Astrocyte of the cerebellum (primary cell): Measurements from ENCODE around the gene KCNJ12.
"Not testable (repeated sequence)": the region's sequence is repeated elsewhere in the genome, so short reads cannot be mapped to it uniquely, and the experiment has no call there.

Experiments used
- DNase-seq: peaks from one replicate; pipeline ENCODE4 v3.0.0-alpha.2; 2011; ENCODE audit warnings: low read depth
- H3K4me3 ChIP-seq: 2 replicates; pipeline ENCODE4 v1.5.1; 2011; ENCODE audit warnings: mild to moderate bottlenecking, low read depth, low read length, moderate library complexity
- CTCF ChIP-seq: IDR thresholded peaks from 2 replicates; pipeline ENCODE4 v1.5.1; 2012; ENCODE audit warnings: low read length, low read depth, moderate library complexity, mild to moderate bottlenecking; ENCODE audit errors: missing control alignments
- in situ Hi-C: cut with HindIII; loops from 2 replicates; pipeline ENCODE4 v1.10.0; 2017; ENCODE audit warnings: low sequenced_read_pairs

Gene KCNJ12

DNA sequence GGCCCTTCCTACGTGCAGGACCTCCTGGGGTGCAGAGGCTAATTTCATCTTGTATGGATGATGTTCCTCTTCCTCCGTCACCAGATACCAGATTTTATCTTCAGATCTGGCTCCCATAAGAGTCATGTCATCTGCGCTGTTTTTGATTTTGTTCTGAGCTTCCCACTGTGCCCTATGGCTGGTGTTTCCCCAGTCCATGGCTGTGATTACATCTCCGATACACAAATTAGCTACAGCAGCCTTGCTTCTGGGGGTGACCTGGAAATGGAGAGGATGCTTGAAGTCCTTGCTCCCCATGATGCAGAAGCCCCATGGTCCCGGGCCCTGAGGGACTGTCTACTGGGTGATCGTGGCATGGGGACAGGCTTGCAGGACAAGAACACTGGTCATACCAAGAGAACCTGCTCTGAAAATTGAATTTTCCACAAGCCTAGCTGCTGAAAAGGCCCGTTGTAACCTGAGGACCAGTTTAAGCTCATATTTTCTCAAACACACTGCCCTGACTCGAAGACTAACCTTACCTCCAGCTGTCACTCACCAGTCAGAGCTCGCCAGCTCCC, 69.0 kb downstream of the KCNJ12 start:
- in situ Hi-C loops, result no loop called here
- H3K4me3 ChIP-seq, result no peak overlapping the region
- no peak for TF ChIP-seq CTCF
- no peak for DNase-seq

DNA sequence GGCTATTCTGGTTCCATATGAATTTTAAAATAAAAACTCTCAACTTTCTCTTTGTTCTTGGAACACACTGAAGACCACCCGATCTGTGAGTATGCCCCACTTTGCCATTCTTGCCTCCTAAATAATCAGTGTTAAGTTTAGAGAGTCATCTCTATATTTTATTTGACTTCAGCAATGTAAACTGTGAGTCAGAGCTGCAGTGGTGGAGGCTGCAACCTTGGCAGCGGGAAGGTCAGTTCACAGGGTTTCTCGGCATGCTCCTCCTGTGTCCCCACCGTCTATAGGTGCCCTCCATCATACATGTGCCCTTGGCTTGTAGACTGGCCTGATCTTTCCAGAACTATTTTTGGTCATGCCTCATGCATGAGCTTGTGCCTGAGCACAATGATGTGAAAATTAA, 71.4 kb downstream of the KCNJ12 start:
- H3K4me3 ChIP-seq, in situ Hi-C loops, DNase-seq: not testable (repeated sequence)

GRCh38 chr17:21449891-21450290, 73.7 kb downstream of the KCNJ12 start:
- DNase-seq, result not testable (repeated sequence)
- peak; percentile 34 for TF ChIP-seq CTCF

GRCh38 chr17:21451975-21452374, 75.8 kb downstream of the KCNJ12 start:
- no peak overlapping the region for H3K4me3 ChIP-seq
- DNase-seq, result no peak
- no peak for TF ChIP-seq CTCF
- in situ Hi-C loops, result no loop called here

More at GRCh38 chr17:21449891-21450290, 73.7 kb downstream of the KCNJ12 start:
- H3K4me3 ChIP-seq, in situ Hi-C loops: not testable (repeated sequence)

DNA sequence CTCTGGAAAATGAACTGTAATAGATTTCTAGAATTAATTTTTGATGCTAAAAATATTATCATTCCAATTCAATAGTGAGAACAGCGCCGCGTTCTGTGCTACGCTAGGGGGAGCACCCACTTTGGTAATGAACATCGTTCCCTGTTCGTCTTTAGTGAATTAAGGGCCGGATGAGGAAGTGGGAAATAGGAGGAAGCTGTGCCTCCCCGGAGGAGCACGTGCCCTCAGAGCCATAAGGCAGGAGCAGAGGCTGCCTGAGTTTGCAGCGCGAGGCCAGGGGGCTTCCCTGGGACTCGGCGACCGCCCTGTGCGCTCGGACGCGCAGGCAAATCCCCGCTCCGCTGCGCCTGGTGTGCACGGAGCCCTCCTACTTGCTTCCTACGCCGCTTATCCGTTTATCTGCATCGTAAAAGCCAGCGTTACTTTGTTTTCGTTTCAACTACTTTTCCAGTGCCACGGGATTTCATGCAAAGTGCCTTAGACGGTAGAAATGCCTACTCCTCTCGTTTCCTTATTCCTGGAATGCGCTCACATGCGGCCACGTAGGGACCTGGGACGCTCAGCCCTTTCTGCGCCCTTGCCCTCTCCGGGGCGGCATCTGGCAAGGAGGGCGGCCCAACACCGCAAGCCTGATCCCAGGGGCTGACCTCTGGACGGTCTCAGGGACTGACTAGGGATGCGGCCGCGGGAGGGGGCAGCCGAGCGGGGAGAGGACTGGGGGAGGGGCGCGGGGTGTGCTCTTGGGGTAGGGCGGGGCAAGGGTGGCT, 76.4 kb downstream of the KCNJ12 start:
- peak overlapping the region; percentile 21 for H3K4me3 ChIP-seq
- peak; percentile 72 for TF ChIP-seq CTCF
- in situ Hi-C loops, result no loop called here
- DNase-seq, result peak; percentile 28

DNA sequence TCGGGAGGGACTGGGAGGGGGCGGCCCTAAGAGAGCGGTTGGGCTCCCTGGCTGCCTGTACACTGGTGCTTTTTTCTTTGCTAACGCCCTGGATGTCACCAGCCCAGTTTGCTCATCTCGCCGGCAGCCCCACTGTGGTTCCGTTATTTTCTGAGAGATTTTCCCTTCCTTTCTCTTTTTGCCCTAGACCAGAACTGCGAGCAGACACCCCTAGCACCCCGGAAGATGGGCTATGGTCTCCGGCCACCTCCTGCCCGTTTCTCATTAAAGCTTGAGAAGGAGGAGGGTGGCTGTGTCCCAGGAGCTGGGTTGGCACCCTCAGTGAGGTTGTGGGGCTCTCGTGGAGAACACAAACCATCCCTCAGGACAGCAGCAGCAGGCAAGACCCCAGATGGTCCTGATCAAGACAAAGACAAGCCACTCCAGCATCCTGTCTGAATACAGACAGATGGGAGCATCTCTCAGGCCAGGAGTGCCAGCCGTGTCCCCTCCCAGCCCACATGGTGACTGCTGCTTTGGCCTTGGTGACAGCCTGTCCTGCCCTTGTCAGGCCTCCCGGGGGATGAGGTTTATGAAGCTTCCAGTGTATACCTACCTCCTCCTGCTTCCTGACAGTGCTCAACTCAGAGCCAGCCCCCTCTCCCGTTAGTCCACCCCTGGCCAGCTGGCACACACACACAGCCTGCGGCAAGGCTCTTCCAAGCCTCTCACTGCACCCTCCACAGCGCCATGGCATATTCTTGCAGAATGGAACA, 77.2 kb downstream of the KCNJ12 start:
- in situ Hi-C loops, result no loop called here
- no peak for DNase-seq
- H3K4me3 ChIP-seq, result no peak overlapping the region
- no peak for TF ChIP-seq CTCF

DNA sequence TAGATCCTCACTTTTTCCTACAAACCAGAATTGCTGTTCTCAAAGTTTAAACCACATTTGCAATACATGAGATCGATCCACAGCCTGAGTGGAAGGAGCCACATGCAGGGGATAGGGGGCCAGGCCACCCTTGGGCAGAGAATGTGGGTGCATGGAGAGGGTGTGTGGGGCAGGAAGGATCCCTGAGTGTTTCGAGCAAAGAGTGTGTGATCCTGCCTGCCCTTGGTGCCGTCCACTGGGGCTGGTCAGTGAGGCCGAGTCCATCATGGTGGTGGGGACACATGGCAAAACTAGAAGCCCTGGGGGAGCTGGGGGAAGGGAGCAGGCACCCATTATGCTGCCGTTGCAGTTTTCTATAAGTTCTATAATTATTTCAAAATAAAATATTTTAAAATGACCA, 77.8 kb downstream of the KCNJ12 start:
- DNase-seq, in situ Hi-C loops, H3K4me3 ChIP-seq: not testable (repeated sequence)
